Fibroblast of the aortic adventitia (primary cell): Measurements from ENCODE around the gene ESR1. TPM values are rescaled to one million over a fixed set of nuclear protein-coding genes. Genes with fewer than 3 reads are reported as not detected.

ENCODE experiments used
- DNase-seq: peaks from one replicate; pipeline ENCODE4 v3.0.0-alpha.2; 2010; ENCODE audit warnings: low read depth
- H3K4me3 ChIP-seq: 2 replicates; pipeline ENCODE4 v1.5.1; 2011; ENCODE audit warnings: low read depth, mild to moderate bottlenecking, control low read depth, low read length, moderate library complexity
- total RNA-seq: library from RNA; depleted of rRNA; stranded (reverse); fragments of >200 nt; gene quantifications from 2 replicates; pipeline ENCODE4 v1.2.3, GENCODE V29; 2012; ENCODE audit warnings: low replicate concordance
- TF ChIP-seq, protein P1 (sequence below): IDR thresholded peaks from 2 replicates; pipeline ENCODE4 v1.5.1; 2011; ENCODE audit warnings: mild to moderate bottlenecking, low read length, control low read depth, inconsistent platforms; ENCODE audit not compliant: insufficient read depth

Gene ESR1
- total RNA-seq, 1 donor = 2.7 TPM

DNA sequence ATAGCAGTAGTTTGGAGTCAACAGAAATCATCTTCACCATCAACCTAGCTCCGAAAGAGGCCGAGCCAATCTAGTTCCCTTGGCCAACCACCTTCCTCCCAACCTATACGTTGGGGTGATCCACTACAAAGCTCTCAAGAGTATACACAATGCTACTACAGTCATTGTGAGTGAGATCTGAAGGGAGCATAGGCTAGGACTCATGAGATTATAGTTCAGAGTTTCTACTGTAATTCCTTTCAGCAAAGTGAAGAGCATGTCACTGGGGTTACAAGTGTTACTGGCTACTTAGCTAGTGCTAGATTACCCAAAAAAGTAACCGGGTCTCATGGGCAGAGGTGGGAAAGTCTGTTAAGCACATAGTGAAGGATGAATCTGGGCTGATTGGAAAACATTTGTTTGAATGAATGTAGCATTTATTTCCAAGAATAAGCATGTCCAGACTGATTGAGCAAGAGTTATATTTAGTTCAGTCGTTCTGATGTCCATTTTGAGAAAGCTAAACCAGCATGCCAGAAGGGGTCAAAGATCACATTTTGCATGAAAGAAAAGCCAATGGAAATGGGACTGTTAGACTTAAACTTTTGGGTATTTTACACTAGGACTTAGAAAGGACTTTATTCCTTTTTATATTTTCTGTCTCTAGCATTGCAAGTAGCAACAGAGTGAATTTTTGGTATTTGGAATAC, 10.5 kb upstream of the ESR1 start:
- TF ChIP-seq, protein P1, sequence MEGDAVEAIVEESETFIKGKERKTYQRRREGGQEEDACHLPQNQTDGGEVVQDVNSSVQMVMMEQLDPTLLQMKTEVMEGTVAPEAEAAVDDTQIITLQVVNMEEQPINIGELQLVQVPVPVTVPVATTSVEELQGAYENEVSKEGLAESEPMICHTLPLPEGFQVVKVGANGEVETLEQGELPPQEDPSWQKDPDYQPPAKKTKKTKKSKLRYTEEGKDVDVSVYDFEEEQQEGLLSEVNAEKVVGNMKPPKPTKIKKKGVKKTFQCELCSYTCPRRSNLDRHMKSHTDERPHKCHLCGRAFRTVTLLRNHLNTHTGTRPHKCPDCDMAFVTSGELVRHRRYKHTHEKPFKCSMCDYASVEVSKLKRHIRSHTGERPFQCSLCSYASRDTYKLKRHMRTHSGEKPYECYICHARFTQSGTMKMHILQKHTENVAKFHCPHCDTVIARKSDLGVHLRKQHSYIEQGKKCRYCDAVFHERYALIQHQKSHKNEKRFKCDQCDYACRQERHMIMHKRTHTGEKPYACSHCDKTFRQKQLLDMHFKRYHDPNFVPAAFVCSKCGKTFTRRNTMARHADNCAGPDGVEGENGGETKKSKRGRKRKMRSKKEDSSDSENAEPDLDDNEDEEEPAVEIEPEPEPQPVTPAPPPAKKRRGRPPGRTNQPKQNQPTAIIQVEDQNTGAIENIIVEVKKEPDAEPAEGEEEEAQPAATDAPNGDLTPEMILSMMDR = no peak
- peak; percentile 72 for DNase-seq
- H3K4me3 ChIP-seq = no peak overlapping the region

DNA sequence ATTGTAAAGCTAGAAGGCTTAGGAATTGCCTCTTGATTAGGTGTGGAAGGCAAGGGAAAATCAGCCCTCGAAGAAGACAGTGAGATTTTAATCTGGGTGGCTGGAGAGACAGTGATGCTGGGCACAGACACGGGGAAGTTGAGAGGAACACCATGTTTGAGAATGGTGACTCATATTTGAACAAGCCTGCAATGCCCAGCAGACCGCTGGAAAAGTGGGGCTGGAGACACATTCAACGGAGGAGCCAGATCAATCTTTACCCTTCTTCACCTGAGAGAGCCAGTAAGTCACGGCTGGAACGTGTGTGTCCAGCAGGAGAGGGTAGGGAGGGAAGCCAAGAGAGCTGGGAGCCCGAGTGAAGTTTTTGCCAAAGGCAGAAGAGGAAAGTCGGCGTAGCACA, 3.7 kb upstream of the ESR1 start:
- H3K4me3 ChIP-seq = no peak overlapping the region
- TF ChIP-seq, protein P1 = no peak
- no peak for DNase-seq

DNA sequence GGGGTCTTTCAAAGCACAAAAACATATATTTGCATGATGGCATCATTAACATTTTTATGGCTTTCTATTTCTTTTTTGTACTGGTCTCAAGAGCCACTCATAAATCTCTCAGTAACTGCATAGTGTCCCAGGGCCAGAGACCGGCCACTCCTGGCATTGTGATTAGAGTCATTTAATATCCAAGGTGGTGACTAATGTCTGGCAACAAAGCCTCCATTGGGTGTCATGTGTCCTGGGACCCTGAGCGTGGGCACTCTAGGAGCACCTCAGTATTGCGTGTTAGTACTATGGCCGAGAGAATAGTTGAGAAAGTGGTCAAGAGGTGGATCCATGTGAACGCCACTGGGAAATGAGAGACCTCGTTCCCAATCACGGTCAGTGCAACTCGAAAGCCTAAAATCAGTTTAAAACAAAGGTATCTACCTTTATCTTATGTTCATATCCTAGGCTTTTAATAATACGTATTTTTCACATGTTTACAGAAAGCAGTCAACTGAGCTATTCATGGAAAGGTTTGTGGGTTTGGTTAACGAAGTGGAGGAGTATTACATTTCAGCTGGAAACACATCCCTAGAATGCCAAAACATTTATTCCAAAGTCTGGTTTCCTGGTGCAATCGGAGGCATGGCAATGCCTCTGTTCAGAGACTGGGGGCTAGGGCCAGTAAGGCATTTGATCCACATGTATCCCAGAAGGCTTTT, 2.7 kb upstream of the ESR1 start:
- no peak overlapping the region for H3K4me3 ChIP-seq
- no peak for DNase-seq
- TF ChIP-seq, protein P1 = no peak

DNA sequence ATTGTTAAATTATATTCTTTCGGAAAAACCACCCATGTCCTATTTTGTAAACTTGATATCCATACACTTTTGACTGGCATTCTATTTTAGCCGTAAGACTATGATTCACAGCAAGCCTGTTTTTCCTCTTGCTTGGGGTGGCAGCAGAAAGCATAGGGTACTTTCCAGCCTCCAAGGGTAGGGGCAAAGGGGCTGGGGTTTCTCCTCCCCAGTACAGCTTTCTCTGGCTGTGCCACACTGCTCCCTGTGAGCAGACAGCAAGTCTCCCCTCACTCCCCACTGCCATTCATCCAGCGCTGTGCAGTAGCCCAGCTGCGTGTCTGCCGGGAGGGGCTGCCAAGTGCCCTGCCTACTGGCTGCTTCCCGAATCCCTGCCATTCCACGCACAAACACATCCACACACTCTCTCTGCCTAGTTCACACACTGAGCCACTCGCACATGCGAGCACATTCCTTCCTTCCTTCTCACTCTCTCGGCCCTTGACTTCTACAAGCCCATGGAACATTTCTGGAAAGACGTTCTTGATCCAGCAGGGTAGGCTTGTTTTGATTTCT, 2.1 kb upstream of the ESR1 start:
- TF ChIP-seq, protein P1 = peak; percentile 5
- peak overlapping the region; percentile 44 for H3K4me3 ChIP-seq
- peak; percentile 61 for DNase-seq

DNA sequence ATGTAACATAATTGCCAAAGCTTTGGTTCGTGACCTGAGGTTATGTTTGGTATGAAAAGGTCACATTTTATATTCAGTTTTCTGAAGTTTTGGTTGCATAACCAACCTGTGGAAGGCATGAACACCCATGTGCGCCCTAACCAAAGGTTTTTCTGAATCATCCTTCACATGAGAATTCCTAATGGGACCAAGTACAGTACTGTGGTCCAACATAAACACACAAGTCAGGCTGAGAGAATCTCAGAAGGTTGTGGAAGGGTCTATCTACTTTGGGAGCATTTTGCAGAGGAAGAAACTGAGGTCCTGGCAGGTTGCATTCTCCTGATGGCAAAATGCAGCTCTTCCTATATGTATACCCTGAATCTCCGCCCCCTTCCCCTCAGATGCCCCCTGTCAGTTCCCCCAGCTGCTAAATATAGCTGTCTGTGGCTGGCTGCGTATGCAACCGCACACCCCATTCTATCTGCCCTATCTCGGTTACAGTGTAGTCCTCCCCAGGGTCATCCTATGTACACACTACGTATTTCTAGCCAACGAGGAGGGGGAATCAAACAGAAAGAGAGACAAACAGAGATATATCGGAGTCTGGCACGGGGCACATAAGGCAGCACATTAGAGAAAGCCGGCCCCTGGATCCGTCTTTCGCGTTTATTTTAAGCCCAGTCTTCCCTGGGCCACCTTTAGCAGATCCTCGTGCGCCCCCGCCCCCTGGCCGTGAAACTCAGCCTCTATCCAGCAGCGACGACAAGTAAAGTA, 547 bp upstream of the ESR1 start:
- peak; percentile 88 for DNase-seq
- H3K4me3 ChIP-seq = peak overlapping the region; percentile 53
- TF ChIP-seq, protein P1 = no peak

DNA sequence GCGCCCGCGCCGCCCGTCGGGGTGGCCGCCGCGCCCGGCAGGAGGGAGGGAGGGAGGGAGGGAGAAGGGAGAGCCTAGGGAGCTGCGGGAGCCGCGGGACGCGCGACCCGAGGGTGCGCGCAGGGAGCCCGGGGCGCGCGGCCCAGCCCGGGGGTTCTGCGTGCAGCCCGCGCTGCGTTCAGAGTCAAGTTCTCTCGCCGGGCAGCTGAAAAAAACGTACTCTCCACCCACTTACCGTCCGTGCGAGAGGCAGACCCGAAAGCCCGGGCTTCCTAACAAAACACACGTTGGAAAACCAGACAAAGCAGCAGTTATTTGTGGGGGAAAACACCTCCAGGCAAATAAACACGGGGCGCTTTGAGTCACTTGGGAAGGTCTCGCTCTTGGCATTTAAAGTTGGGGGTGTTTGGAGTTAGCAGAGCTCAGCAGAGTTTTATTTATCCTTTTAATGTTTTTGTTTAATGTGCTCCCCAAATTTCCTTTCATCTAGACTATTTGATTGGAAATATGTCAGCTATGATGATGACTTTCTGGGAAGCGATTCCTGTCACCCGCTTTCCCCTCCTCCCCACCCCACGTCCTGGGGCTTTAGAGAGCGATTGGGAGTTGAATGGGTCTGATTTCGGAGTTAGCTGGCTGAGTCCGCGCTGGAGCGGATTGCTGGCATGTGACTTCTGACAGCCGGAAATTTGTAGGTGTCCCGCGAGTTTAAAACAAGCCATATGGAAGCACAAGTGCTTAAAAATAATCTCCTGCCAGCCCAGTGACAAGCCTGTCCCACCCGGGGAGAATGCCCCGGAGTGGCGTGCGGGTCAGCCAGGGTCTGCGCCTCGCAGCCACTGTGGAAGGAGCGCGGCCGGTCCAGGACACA, 1.1 kb downstream of the ESR1 start:
- peak overlapping the region; percentile 53 for H3K4me3 ChIP-seq
- no peak for DNase-seq

More for the DNA sequence above, 1.1 kb downstream of the ESR1 start:
- TF ChIP-seq, protein P1 = no peak
